Smooth muscle cell of the brain vasculature (primary cell): ENCODE results near the gene UBE2J2.

ENCODE experiments used
- DNase-seq: peaks from one replicate; pipeline ENCODE4 v3.0.0-alpha.2; 2012; ENCODE audit warnings: low read depth, low spot score

UBE2J2 gene

GRCh38 chr1:1281533-1282321 is 8.1 kb upstream of the UBE2J2 start:
- DNase-seq = no peak

- no peak for DNase-seq
Observed at GRCh38 chr1:1280782-1281481, 7.3 kb upstream of the UBE2J2 start.

GRCh38 chr1:1279028-1279427 is 5.4 kb upstream of the UBE2J2 start:
- no peak for DNase-seq

- no peak for DNase-seq
Observed at GRCh38 chr1:1278620-1279019, 5.0 kb upstream of the UBE2J2 start.

- DNase-seq = no peak
Observed at GRCh38 chr1:1275836-1276235, 2.2 kb upstream of the UBE2J2 start.

- DNase-seq = no peak
Observed at GRCh38 chr1:1274931-1275431, 1.3 kb upstream of the UBE2J2 start.

- no peak for DNase-seq
Observed at GRCh38 chr1:1274299-1274930, 761 bp upstream of the UBE2J2 start.

GRCh38 chr1:1273209-1273511 is 494 bp downstream of the UBE2J2 start:
- no peak for DNase-seq

GRCh38 chr1:1272341-1273208 is 1.1 kb downstream of the UBE2J2 start:
- DNase-seq = no peak

GRCh38 chr1:1270813-1271212 is 2.8 kb downstream of the UBE2J2 start:
- DNase-seq = no peak

GRCh38 chr1:1268284-1268682 is 5.4 kb downstream of the UBE2J2 start:
- DNase-seq = no peak

- no peak for DNase-seq
Observed at GRCh38 chr1:1267488-1268283, 6.0 kb downstream of the UBE2J2 start.

- DNase-seq = peak; percentile 68
Observed at GRCh38 chr1:1264868-1265272, 8.8 kb downstream of the UBE2J2 start.

GRCh38 chr1:1264026-1264425 is 9.6 kb downstream of the UBE2J2 start:
- no peak for DNase-seq

GRCh38 chr1:1262758-1263157 is 10.9 kb downstream of the UBE2J2 start:
- no peak for DNase-seq

GRCh38 chr1:1262071-1262470 is 11.6 kb downstream of the UBE2J2 start:
- no peak for DNase-seq

GRCh38 chr1:1260843-1261560 is 12.7 kb downstream of the UBE2J2 start:
- no peak for DNase-seq

GRCh38 chr1:1259951-1260600 is 13.6 kb downstream of the UBE2J2 start:
- no peak for DNase-seq

GRCh38 chr1:1259540-1259939 is 14.1 kb downstream of the UBE2J2 start:
- no peak for DNase-seq

- no peak for DNase-seq
Observed at GRCh38 chr1:1259119-1259488, 14.6 kb downstream of the UBE2J2 start.
